Right forelimb (tissue), 1 donor: Measurements from ENCODE around the gene CYFIP1.

Experiments used
- DNase-seq: peaks from one replicate; pipeline ENCODE4 v3.0.0-alpha.2; 2018

CYFIP1 gene

GRCh38 chr15:22915866-22916515 lies 64.2 kb downstream of the CYFIP1 start:
- no peak for DNase-seq

GRCh38 chr15:22913646-22914380 lies 66.4 kb downstream of the CYFIP1 start:
- no peak for DNase-seq

GRCh38 chr15:22912256-22912655 lies 67.9 kb downstream of the CYFIP1 start:
- no peak for DNase-seq

- no peak for DNase-seq
Measured at GRCh38 chr15:22911306-22911705, 68.9 kb downstream of the CYFIP1 start.

GRCh38 chr15:22908830-22909229 lies 71.3 kb downstream of the CYFIP1 start:
- no peak for DNase-seq

- DNase-seq, result no peak
Measured at GRCh38 chr15:22907161-22907950, 72.8 kb downstream of the CYFIP1 start.

- no peak for DNase-seq
Measured at GRCh38 chr15:22904736-22905135, 75.4 kb downstream of the CYFIP1 start.

GRCh38 chr15:22903961-22904534 lies 76.1 kb downstream of the CYFIP1 start:
- no peak for DNase-seq

GRCh38 chr15:22903427-22903826 lies 76.7 kb downstream of the CYFIP1 start:
- DNase-seq, result no peak

GRCh38 chr15:22902981-22903380 lies 77.2 kb downstream of the CYFIP1 start:
- no peak for DNase-seq

GRCh38 chr15:22902578-22902977 lies 77.6 kb downstream of the CYFIP1 start:
- no peak for DNase-seq

GRCh38 chr15:22902046-22902445 lies 78.1 kb downstream of the CYFIP1 start:
- DNase-seq, result no peak

GRCh38 chr15:22895465-22896190 lies 84.5 kb downstream of the CYFIP1 start:
- DNase-seq, result no peak

GRCh38 chr15:22893881-22894280 lies 86.3 kb downstream of the CYFIP1 start:
- no peak for DNase-seq

GRCh38 chr15:22893081-22893480 lies 87.1 kb downstream of the CYFIP1 start:
- DNase-seq, result no peak

GRCh38 chr15:22892333-22892732 lies 87.8 kb downstream of the CYFIP1 start:
- DNase-seq, result no peak

- DNase-seq, result no peak
Measured at GRCh38 chr15:22891426-22892210, 88.5 kb downstream of the CYFIP1 start.

- DNase-seq, result no peak
Measured at GRCh38 chr15:22890296-22890695, 89.9 kb downstream of the CYFIP1 start.

- DNase-seq, result no peak
Measured at GRCh38 chr15:22889146-22889818, 90.9 kb downstream of the CYFIP1 start.

GRCh38 chr15:22888120-22888859 lies 91.9 kb downstream of the CYFIP1 start:
- DNase-seq, result no peak
